GM12864 (cell line): ENCODE measurements around the gene DGCR8.

ENCODE experiments used
- DNase-seq: peaks from one replicate; pipeline ENCODE4 v3.0.0-alpha.2; 2011; ENCODE audit warnings: low read depth
- H3K4me3 ChIP-seq: 2 replicates; pipeline ENCODE4 v1.5.1; 2011; ENCODE audit warnings: mild to moderate bottlenecking, low read depth, low read length, control low read depth
- CTCF ChIP-seq: IDR thresholded peaks from 2 replicates; pipeline ENCODE4 v1.5.1; 2011; ENCODE audit warnings: low read depth, mild to moderate bottlenecking, moderate library complexity, low read length, control low read depth, inconsistent platforms; ENCODE audit errors: missing control alignments

The DGCR8 gene

DNA sequence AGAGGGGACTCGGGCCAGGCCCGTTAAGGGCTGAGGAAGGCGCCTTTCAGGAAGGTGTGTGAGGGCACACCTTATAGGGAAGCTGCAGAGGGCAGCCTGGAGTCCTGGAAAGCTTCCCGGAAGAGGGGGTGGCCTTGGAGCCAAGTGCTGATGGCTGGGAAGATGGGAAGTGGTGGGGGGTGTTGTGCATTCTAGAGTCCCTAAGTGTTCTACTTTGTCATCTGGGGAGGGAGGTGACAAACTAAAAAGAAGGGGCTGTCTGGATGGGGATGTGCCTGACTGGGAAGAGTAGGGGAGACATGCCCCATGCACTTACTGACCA lies 58.3 kb downstream of the DGCR8 start:
- TF ChIP-seq CTCF, result no peak
- no peak for DNase-seq
- no peak overlapping the region for H3K4me3 ChIP-seq

DNA sequence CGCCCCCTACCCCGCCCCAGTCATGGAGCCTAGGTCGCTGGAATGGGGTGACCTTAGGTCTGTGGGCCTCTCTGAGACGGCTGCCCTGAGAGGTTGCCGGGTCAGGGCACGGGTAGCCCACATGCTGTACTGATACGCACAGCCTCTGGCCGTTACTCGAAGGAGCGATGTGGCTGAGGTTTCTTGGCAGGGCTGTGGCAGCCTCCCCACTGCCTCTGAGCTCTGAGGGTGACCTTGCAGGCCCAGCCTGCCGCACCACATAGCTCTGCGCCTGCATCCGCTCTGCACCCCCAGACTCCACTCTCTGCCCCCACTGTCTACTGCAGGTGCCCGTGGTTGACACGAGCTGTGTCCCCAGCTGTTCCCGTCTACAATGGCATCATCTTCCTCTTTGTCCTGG lies 58.8 kb downstream of the DGCR8 start:
- no peak for DNase-seq
- no peak overlapping the region for H3K4me3 ChIP-seq
- TF ChIP-seq CTCF, result no peak

- no peak for TF ChIP-seq CTCF
- no peak for DNase-seq
- H3K4me3 ChIP-seq, result no peak overlapping the region
Observed at GRCh38 chr22:20139391-20140106, 59.5 kb downstream of the DGCR8 start.

GRCh38 chr22:20140107-20140445 lies 60.0 kb downstream of the DGCR8 start:
- DNase-seq, result no peak
- no peak overlapping the region for H3K4me3 ChIP-seq
- TF ChIP-seq CTCF, result no peak

- TF ChIP-seq CTCF, result no peak
- DNase-seq, result no peak
- H3K4me3 ChIP-seq, result no peak overlapping the region
Observed at GRCh38 chr22:20140521-20140964, 60.5 kb downstream of the DGCR8 start.

DNA sequence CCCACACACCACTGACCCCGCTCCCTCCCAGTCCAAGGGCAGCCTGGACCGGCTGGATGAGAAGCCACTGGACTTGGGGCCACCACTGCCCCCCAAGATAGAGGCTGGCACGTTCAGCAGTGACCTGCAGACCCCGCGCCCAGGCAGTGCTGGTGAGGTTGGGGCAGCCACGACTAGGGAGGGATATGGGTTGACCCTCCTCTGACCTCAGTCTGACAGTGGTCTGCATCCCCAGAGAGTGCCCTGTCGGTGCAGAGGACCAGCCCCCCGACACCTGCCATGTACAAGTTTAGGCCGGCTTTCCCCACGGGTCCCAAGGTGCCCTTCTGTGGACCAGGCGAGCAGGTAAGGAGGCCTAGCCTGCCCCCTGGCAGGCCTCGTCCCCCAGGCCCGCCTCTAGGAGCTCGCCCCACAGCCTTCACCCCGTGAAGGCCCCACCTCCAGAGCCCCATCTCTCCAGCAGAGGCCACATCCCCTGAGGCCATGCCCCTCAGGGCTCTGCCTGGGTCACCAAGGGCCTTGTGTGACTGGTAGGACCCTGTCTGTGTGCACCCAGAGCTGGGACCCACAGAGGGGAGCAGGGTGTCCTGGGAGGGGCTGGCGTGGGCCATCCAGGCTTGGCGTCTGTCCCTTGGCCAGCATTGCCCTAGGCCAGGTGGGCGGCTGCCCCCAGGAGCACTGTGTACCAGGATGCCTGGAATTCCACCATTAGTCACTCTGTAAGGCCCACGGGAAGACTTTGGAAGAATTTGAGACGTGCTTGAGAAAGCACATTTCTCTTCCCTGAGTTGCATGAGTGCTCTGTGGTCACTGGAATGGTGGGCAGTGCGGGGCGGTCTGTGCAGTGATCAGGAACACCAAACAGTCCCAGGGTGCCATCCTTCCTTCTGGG lies 61.4 kb downstream of the DGCR8 start:
- no peak for DNase-seq
- no peak overlapping the region for H3K4me3 ChIP-seq
- TF ChIP-seq CTCF, result no peak
